Endodermal cell (in vitro differentiated cells): ENCODE results near the gene ATE1. TPM values are rescaled to one million over a fixed set of nuclear protein-coding genes. Genes with fewer than 3 reads are reported as not detected.

Experiments
- DNase-seq: peaks from one replicate; pipeline ENCODE4 v3.0.0-alpha.2; 2017
- H3K27ac ChIP-seq: 2 replicates; pipeline ENCODE4 v1.5.1; 2013; ENCODE audit warnings: mild to moderate bottlenecking, low read depth, low read length, moderate library complexity
- H3K27me3 ChIP-seq: 2 replicates; pipeline ENCODE4 v1.6.1; 2013; ENCODE audit warnings: mild to moderate bottlenecking, low read length, moderate library complexity; ENCODE audit not compliant: insufficient read depth, control insufficient read depth, poor library complexity, severe bottlenecking
- H3K36me3 ChIP-seq: 2 replicates; pipeline ENCODE4 v1.7.0; 2013; ENCODE audit warnings: mild to moderate bottlenecking, low read length, moderate library complexity; ENCODE audit not compliant: control insufficient read depth, insufficient read depth
- H3K4me1 ChIP-seq: one replicate; pipeline ENCODE4 v1.7.0; 2013; ENCODE audit warnings: low read length; ENCODE audit not compliant: control insufficient read depth, insufficient read depth
- H3K4me3 ChIP-seq: 2 replicates; pipeline ENCODE4 v1.5.1; 2013; ENCODE audit warnings: mild to moderate bottlenecking, low read length, moderate library complexity
- H3K9ac ChIP-seq: 2 replicates; pipeline ENCODE4 v1.6.1; 2013; ENCODE audit warnings: mild to moderate bottlenecking, low read length, moderate library complexity; ENCODE audit not compliant: poor library complexity, severe bottlenecking; ENCODE audit errors: extremely low read depth
- H3K9me3 ChIP-seq: 2 replicates; pipeline ENCODE4 v1.6.1; 2013; ENCODE audit warnings: mild to moderate bottlenecking, low read length, moderate library complexity; ENCODE audit not compliant: control insufficient read depth
- H3K27ac Mint-ChIP-seq: 2 replicates; pipeline ENCODE4 v1.8.0; 2020; ENCODE audit warnings: mixed read lengths
- H3K27me3 Mint-ChIP-seq: 2 replicates; pipeline ENCODE4 v1.8.0; 2021; ENCODE audit warnings: mild to moderate bottlenecking, mixed read lengths; ENCODE audit not compliant: insufficient read depth
- H3K36me3 Mint-ChIP-seq: 2 replicates; pipeline ENCODE4 v1.8.0; 2020; ENCODE audit warnings: low read depth, mixed read lengths
- H3K4me1 Mint-ChIP-seq: 2 replicates; pipeline ENCODE4 v1.8.0; 2020; ENCODE audit warnings: mixed read lengths
- H3K4me3 Mint-ChIP-seq: 2 replicates; pipeline ENCODE4 v1.8.0; 2020; ENCODE audit warnings: mild to moderate bottlenecking, moderate library complexity, mixed read lengths
- H3K9me3 Mint-ChIP-seq: 2 replicates; pipeline ENCODE4 v1.8.0; 2020; ENCODE audit warnings: mild to moderate bottlenecking, mixed read lengths
- WGBS, 2 experiments: methylation state at CpG; one replicate each; pipeline versions ENCODE4 v1.1.5 to v1.1.7; 2013; ENCODE audit warnings: missing lambda C conversion rate in 2 of 2, mixed read lengths in 1 of 2; ENCODE audit not compliant: insufficient coverage in 1 of 2, insufficient read length in 1 of 2; 5-methylcytosine and 5-hydroxymethylcytosine counted together
- total RNA-seq, 2 donors: library from RNA; stranded (reverse); fragmentation: NEBNext Ultra II Directional in 1 of 2; extraction: Animal tissue kit (Norgen Biotek cat#: 25700) in 1 of 2; gene quantifications; 2 replicates in 1 of 2; 3 replicates in 1 of 2; pipeline ENCODE4 v1.2.1, GENCODE V29; 2021
- TF ChIP-seq, protein P1 (sequence below): fragments of 200-600 bp; sonication (generic); conservative IDR thresholded peaks from 2 replicates; pipeline ENCODE4 v1.5.0; 2021; ENCODE audit warnings: antibody characterized with exemption, mild to moderate bottlenecking

The ATE1 gene
- total RNA-seq, 2 donors from 2014 or later: 31.2 to 32.2 TPM

- WGBS, 2 experiments: 78 to 100% methylated on average over 1 to 2 of the region's 2 CpGs
- Mint-ChIP-seq H3K36me3 (peaks cover 48% of the 10 kb centered on the region), H3K4me3 (no peak overlapping the region), H3K9me3 (no peaks in the 10 kb centered on the region), H3K27ac (no peak overlapping the region), H3K4me1 (peaks cover 5% of the 10 kb centered on the region), H3K27me3 (no peaks in the 10 kb centered on the region)
- Histone ChIP-seq H3K9me3 (no peaks in the 10 kb centered on the region), H3K27me3 (no peaks in the 10 kb centered on the region), H3K4me1 (no peaks in the 10 kb centered on the region), H3K27ac (no peak overlapping the region), H3K4me3 (no peak overlapping the region), H3K9ac (no peak overlapping the region), H3K36me3 (peaks cover 50% of the 10 kb centered on the region)
- no peak for DNase-seq
- TF ChIP-seq, protein P1, sequence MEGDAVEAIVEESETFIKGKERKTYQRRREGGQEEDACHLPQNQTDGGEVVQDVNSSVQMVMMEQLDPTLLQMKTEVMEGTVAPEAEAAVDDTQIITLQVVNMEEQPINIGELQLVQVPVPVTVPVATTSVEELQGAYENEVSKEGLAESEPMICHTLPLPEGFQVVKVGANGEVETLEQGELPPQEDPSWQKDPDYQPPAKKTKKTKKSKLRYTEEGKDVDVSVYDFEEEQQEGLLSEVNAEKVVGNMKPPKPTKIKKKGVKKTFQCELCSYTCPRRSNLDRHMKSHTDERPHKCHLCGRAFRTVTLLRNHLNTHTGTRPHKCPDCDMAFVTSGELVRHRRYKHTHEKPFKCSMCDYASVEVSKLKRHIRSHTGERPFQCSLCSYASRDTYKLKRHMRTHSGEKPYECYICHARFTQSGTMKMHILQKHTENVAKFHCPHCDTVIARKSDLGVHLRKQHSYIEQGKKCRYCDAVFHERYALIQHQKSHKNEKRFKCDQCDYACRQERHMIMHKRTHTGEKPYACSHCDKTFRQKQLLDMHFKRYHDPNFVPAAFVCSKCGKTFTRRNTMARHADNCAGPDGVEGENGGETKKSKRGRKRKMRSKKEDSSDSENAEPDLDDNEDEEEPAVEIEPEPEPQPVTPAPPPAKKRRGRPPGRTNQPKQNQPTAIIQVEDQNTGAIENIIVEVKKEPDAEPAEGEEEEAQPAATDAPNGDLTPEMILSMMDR: no peak
Measured at GRCh38 chr10:121904888-121905287, 22.9 kb downstream of the ATE1 start.

DNA sequence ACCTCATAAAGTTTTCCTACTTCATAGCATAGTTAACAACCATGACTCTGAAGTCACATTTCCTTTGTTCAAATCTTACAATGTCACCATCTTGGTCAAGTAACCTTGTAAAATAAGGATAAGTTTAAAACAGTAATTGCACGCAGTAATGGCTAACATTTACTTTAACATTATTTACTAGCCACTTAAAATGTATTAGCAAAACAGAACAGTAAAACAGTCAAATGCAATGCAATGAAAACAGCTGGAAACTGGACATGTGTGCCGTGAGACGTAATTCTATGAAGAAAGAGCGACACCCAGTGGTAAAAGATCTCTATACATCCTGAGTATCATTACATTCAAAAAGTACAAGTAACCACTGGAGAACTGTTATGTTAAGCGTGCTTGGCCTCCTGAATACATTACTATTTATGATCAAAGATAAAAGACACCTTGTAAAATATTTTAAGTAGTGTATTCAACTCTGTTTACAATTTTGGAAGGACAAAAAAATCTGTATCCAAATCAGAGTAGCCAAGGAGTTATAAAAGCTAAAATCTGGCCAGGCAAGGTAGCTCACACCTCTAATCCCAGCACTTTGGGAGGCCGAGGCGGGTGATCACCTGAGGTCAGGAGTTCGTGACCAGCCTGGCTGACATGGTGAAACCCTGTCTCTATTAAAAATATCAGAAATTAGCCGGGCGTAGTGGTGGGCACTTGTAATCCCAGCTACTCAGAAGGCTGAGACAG is 27.2 kb downstream of the ATE1 start:
- H3K27ac Mint-ChIP-seq: peak overlapping the region; percentile 83
- TF ChIP-seq, protein P1: peak; percentile 93
- H3K9ac ChIP-seq: no peak overlapping the region

DNA sequence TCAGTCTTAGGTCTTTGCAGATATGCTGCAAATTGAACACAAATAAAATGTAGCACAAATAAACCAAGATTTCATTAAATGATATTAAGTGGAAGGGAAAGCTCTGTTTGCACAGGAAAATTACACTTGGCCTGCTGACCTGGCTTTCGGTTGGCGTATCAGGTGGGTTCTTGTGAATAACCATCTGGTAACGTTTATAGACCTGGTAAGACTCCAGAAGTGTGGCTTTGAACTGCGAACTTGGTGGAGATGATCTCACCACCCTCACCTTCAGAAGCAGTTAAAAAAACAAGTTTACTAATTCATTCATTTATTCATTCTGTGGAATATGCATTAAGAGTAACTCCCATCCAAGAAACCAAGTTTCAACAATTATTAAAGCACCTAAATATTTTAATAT is 28.1 kb downstream of the ATE1 start:
- Histone ChIP-seq H3K4me3 (no peak overlapping the region), H3K9me3 (no peaks in the 10 kb centered on the region), H3K9ac (no peak overlapping the region), H3K36me3 (peaks cover 50% of the 10 kb centered on the region), H3K27ac (no peak overlapping the region), H3K27me3 (no peaks in the 10 kb centered on the region), H3K4me1 (no peaks in the 10 kb centered on the region)
- Mint-ChIP-seq H3K27ac (no peak overlapping the region), H3K4me3 (no peak overlapping the region), H3K27me3 (no peaks in the 10 kb centered on the region), H3K4me1 (peaks cover 9% of the 10 kb centered on the region), H3K9me3 (no peaks in the 10 kb centered on the region), H3K36me3 (peaks cover 58% of the 10 kb centered on the region)
- 94 to 100% methylated on average over 2 to 4 of the region's 4 CpGs for WGBS, 2 experiments
- TF ChIP-seq, protein P1: no peak
- DNase-seq: no peak

More for the DNA sequence above, 27.2 kb downstream of the ATE1 start:
- Mint-ChIP-seq H3K9me3 (no peaks in the 10 kb centered on the region), H3K4me3 (no peak overlapping the region), H3K36me3 (peaks cover 52% of the 10 kb centered on the region), H3K4me1 (peaks cover 9% of the 10 kb centered on the region), H3K27me3 (no peaks in the 10 kb centered on the region)
- Histone ChIP-seq H3K4me1 (no peaks in the 10 kb centered on the region), H3K4me3 (no peak overlapping the region), H3K27me3 (no peaks in the 10 kb centered on the region), H3K9me3 (no peaks in the 10 kb centered on the region), H3K36me3 (peaks cover 53% of the 10 kb centered on the region), H3K27ac (no peak overlapping the region)
- no peak for DNase-seq
- WGBS, 2 experiments: 70 to 89% methylated on average over 5 to 10 of the region's 10 CpGs
